ENCODE measurements around the gene OR6Y1.

DNA sequence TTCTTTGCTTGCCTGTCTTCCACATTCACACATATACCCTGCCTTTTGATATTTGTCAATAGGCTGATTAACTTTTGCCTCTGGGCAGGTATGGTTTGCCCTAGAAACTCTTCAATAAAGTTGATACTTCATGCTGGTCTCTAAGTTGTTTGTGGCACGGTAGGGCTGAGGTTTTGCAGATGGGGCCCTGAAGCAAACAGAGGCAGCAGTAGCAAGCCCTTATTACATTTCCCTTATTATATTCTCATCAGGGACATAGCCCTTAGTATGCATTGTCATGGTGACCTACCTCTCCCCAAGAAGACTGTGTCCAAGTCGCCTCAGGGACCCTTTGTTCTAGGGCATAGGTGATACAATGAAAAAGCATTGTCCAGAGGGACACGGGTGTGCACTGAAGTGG is 16.3 kb upstream of the OR6Y1 start, which contains the start of gene OR6P1:
- TF ChIP-seq, protein P1, sequence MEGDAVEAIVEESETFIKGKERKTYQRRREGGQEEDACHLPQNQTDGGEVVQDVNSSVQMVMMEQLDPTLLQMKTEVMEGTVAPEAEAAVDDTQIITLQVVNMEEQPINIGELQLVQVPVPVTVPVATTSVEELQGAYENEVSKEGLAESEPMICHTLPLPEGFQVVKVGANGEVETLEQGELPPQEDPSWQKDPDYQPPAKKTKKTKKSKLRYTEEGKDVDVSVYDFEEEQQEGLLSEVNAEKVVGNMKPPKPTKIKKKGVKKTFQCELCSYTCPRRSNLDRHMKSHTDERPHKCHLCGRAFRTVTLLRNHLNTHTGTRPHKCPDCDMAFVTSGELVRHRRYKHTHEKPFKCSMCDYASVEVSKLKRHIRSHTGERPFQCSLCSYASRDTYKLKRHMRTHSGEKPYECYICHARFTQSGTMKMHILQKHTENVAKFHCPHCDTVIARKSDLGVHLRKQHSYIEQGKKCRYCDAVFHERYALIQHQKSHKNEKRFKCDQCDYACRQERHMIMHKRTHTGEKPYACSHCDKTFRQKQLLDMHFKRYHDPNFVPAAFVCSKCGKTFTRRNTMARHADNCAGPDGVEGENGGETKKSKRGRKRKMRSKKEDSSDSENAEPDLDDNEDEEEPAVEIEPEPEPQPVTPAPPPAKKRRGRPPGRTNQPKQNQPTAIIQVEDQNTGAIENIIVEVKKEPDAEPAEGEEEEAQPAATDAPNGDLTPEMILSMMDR (IDR thresholded peaks at IDR 0.05; ENCODE audit: poor library complexity), result no peak
- TF ChIP-seq EZH2 (IDR thresholded peaks at IDR 0.05; ENCODE audit: borderline replicate concordance), result no peak
- TF ChIP-seq EZH2phosphoT487 (IDR thresholded peaks at IDR 0.05; ENCODE audit: low read depth, severe bottlenecking, unreplicated experiment), result no peak
